Inflammatory macrophage treated with lipopolysaccharide for 4 hours (primary cell): ENCODE results near the gene LINS1.
A peak's percentile ranks its signal among the peaks of the same experiment; 100 is the strongest.

Experiments used
- DNase-seq: peaks from one replicate; pipeline ENCODE4 v3.0.0-alpha.2; 2020

LINS1 gene, protein sequence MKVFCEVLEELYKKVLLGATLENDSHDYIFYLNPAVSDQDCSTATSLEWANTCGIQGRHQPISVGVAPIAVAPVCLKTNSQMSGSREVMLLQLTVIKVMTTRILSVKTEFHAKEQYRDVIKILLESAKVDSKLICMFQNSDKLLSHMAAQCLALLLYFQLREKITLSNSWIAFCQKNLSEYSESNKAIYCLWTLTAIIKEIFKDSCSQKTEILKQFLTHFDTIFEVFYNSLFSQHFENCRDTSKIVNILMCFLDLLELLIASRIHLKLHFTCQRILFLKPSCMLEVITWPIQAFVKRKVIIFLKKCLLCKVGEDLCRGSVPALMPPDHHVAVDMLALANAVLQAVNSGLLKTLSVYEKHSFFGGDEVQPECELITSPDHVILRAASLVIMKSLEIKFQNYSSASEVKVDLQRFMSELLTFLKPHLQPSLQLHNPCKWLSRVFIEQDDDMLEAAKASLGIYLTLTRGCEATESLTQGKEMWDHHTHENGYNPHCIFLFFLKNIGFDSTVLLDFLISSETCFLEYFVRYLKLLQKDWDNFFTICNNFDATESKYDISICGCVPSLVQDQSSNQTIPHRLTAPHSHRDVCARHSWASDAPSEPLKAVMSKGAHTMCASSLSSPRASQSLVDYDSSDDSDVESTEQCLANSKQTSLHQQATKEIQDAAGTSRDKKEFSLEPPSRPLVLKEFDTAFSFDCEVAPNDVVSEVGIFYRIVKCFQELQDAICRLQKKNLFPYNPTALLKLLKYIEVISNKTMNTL

DNA sequence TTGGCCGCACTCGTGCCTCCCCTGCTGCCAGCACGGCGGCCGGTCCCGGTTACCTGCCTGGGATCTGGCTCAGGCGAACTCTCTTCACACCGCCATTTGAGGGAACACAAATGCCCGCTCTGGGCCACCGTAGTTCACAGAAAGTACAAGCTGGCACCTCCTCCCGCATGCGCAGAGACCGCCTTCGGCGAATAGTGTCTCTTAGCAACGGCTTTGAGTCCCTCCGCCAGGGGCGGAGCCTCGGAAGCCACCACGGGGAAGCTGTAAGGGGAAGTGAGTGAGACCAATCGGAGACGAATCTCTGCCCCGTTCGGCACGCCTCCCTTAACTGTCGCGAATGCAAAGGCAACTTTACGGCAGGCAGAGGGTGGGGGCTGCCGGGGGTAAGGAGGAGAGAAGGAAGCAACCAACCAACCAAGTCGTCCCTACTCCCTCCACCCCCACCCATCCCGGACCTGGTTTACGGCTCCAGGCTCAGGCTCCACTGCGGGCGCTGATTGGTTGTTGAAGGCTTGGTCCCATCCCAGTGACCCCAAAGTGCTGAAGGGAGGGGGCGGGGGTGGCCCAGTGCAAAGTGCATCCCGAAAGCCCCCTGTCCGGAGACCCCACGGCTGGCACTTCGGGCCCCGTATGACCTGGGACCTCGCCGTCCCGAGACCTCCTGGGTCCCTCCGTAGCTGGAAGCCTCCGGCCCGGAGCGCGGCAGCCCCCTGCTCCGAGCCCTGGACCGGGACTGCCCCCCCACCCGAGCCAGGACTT lies at the start of gene LINS1, which contains the start of gene ASB7:
LINS1 (minus strand) TSS at position 121 of the 759 bp plus-strand sequence. CDS start 21,342 bp downstream, outside the sequence.
ASB7 (plus strand) TSS at position 526 of the 759 bp plus-strand sequence. CDS start 9,628 bp downstream, outside the sequence.
- peak; percentile 100 for DNase-seq

DNA sequence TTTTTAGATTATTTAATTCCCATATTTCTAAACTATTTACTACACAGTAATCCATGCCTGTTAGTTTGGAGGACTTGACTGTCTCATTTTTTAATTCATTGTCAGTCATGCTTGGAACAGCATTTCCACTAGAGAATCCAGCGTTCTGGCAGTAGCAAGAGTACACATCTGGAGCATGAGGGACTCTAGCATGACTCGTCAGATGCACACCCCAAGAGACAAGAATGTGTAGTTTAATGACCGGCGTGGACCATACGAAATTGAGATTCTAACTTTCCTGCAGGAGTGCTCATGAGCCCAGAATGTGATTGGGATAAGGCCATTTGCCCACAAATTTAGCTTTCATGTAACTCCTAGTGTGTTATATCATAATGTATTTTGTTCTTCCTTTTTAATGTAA lies 49.3 kb upstream of the LINS1 start:
- DNase-seq = no peak

DNA sequence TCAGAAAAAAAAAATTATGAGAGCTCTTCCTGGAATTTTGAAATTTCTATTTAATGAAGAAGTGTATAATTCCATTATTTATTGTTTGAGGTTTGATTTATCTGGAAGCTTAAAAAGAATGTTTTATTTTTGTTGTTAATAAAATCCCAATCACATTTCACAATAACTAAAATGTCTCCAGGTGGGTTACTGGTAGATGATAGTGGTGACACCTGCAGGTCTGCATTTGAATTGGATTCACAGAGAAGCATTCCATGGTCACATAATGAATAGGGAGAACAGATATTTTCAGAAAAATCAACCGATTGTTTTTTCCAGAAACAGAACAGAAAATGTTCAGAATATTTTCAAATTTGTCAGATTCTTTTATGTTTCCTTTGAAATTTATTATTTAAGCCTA lies 48.7 kb upstream of the LINS1 start:
- no peak for DNase-seq

DNA sequence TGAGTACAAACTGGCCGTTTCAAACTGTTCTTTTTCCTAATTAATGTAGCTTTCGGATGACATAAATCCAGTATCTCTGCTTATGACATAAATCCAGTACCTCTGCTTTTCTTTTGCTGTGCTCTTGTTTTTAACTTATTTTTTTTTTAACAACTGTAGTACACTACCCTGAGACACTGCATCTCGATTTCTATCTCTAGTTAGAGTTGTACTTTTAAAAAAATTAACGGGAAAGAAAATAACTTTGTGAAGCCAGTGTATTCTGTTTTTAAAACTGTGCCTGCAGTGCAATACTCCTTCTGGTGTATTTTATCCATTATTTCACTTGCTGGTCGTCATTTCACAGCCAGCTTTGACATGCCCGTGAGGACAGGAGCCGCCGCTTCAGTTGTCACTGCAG lies 47.0 kb upstream of the LINS1 start:
- no peak for DNase-seq

DNA sequence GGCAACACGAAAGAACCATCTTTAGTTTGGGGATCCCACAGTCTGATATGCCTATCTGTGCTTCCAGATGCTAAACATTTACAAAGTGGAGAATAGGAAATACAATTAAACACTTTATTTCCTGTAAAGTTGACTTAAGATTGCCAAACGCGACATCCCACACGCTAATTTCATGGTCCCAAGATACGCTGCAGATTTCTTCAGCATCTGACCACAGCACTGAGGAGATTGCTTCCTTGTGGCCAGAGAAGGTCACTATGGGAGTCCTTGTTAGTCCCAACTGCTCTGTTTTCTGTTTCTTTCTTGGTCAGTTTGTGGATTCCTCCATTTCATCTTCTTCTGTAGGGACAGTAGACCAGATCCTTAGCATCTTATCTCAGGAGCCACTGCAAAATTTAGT lies 43.7 kb upstream of the LINS1 start:
- peak; percentile 81 for DNase-seq

DNA sequence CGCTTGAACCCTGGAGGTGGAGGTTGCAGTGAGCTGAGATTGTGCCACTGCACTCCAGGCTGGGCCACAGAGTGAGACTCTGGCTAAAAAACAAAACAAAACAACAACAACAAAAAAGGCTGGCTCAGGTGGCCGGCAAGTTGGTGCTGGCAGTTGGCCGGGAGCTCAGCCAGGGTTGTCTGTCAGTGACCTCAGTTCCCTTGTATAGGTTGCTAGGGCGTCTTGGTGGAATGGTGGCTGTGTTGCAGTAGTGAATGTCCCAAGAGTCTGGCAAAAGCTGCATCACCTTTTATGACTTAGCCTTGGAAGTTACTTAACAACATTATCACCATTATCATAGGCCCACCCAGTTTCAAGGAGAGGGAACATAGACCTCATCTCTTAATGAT lies 41.0 kb upstream of the LINS1 start:
- DNase-seq = peak; percentile 27

DNA sequence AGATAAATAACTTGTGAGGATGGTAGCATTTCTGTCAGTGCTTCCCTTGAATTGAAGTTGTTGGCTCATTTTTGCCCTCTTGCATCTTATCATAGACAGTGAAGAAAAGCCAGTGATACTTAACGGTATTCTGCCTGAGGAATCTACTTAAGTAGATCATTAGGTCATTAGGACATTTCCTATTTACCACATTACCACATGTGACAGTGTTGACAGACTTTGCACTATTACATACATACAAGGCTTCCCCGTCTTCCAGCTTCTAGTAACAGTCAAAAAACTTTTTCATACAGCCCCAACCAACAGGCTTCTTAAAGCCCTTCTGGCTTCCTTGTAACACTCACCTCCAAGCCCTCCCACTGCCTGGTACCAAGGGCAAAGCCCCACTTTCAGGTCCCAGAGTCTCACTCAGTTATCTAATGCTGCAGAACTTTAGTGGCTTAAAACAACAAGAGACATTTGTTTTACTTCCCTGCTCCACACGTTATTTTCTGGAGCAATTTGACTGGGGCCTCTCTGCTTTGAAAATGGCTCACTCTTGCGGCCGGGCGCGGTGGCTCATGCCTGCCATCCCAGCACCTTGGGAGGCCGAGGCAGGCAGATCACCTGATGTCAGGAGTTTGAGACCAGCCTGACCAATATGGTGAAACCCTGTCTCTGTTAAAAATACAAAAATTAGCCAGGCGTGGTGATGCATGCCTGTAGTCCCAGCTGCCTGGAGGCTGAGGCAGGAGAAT lies 40.4 kb upstream of the LINS1 start:
- DNase-seq = peak; percentile 86

DNA sequence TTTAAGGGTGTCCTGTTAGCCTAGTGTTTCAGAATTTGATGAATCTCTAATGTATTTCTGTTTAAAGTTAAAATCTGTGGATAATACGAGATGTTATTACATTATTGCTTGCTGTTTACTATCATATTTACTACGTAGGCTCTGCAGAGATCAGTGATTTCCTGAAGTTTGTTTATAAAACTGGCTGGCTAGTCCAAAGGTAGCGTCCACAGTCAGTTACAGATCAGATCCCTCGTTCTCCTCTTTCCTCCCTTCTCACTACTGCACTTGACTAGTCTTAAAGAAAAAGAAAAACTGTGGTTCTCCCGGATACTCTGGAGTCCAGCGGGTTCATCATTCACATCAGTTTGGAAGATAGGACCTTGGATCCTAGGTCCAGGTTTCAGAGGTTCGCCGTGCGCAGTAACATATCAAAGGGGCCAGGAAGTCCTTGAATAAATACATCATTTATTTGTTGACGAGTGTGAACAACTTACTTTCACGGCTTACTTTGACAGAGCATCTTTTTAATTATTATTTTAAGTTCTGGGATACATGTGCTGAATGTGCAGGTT lies 36.3 kb upstream of the LINS1 start:
- no peak for DNase-seq

DNA sequence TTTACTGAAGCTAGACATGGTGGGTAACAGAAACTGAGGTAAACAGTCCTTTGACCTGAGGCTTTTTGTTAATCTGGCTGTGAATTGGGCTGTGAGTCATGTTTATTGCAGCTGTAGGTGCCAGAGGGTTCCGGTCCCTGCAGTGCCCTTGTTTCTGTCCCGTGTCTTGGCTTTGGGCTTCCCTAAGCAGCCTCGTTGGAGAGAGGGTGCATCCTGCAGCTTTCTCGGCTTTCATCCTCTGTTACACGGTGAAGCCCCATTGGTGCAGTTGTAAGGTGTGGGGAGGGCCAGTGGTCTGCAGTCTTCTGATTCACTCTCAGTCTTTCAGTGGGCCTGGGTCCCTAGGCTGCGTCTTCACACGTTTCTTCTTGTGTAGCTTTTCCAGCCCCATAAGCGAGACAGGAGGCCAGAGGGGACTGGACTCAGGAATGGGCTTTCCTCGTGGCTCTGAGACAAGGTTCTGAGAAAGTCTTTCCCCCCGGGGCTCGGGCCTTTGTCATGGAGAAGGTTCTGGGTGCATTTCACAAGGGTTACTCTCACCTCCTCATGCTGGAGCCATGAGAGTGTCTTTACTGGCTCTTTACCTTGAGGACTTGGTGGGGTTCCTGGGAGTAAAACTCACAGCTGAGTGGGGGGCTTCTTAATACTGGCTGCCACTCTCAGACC lies 33.6 kb upstream of the LINS1 start:
- DNase-seq = no peak

DNA sequence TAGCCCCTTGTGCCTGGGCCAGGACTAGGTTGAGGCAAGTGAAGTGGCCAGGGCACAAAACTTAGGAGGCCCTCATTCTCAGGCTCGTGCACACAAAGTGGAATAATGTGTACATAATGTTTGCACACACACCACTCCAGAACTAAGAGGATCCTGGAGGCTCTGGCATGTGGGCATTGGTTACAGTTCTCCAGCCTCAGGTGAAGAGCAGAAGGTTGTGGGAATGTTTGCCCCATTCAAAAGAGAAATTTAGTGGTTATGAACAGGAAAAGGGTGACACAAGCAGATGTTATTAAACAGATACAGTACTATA lies 31.7 kb upstream of the LINS1 start:
- no peak for DNase-seq

DNA sequence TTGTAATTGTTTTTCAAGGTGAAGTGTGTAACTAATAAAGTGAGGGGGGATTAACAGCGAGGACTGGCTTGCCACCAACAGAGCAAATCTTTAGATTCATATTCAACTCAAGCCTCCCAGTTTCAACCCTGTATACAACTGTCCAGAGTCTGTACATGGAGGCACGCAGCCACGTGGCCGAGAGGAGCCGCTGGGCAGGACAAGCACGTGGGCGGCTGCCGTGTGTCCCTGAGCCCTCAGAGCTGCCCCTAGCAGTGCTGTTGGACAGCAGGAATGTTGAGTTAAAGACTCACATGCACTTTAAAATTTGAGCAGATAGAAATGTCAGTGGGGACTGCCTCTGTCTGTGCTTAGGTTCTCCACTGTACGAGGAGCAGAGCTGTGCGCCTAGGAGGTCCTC lies 29.8 kb upstream of the LINS1 start:
- no peak for DNase-seq

DNA sequence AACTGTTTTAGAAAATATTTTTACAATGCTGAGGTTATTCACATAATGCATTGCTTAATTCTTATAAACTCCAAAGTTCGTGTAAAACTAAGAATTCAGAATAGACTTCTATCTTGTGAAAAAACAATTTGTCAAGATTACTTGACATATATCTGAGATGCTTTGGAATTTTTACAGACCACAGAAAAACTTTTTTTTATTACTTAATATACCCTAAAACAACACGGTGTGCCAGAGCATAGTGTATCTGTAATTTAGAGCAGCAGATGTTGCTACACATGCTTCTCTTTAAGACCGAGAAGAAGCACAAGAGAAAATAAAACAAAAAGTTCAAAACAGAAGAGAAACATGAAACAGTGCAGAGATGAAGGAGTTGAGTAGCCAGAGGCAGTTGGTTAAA lies 26.8 kb upstream of the LINS1 start:
- no peak for DNase-seq

DNA sequence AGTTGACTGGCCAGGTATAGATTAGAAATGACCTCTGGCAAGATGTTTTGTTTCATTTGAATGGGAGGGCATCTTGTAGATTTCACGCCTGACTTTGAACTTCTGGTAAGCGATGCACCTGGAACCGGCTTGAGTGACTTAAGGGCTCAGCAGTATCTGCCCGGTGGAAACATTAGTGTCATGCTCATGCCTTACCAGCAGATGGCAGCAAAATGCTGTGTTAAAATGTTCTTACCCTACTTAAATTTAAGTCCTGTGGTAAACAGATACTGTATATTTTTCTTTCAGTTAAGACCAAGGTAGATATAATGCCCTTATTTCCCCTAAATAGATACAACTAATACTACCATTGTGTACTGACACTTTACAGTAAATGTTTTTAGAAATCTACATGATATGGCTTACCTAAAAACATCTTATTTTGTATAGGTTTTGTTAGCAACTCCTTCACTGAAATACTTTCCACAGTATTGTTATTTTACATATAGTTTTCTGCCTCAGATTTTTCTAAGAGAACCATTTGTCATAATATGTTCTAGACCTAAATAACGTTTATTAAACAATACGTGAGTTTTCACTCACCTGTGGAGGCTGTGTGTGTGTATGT lies 25.9 kb upstream of the LINS1 start:
- DNase-seq = peak; percentile 68

DNA sequence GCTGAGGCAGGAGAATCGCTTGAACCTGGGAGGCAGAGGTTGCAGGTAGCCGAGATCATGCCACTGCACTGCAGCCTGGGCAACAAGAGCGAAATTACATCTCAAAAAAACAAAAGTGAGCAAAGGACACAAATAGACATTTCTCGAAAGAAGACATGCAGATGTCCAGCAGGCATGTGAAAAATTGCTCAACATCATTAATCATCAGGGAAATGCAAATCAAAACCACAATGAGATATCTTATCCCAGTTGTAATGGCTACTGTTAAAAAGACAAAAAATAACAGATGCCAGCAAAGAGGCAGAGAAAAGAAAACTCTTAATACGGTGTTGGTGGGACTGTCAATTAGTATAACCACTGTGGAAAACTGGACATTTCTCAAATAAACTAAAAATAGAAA lies 21.3 kb upstream of the LINS1 start:
- peak; percentile 70 for DNase-seq

DNA sequence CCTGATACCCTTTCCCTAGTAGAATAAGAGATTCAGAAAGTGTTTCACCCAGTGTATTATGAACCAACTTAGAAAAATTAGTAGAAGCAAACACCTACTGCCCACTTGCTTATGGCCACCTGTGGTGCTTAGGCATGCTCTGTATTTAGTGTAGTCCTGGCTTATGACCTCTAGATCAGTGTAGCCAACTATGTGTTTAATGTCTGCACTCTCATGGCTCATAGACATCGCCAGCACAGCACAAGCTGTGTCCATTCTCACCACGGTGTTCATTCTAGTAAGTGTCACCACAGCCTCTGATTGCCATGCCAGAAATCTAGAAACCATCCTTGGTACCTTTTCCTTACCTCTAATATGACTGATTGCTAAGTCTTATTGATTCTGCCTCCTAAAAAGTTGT lies 14.7 kb upstream of the LINS1 start:
- DNase-seq = no peak

DNA sequence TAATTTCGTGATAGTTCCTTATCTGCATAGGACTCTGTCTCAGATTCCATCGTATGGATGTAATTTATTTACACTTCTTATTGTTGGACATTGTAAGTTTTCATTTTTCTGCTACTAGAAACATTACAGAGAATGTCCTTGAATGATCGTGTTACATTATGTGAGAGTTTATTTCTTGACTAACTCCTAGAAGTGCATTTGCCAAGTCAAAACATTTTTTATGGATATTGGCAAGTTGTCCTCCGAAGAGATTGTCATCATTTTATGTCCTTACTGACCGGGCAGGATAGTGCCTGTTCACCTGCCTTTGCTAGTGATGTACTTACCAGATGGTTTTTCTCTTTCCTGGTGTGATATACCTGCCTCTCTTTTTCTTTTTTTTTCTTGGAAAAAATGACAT lies 13.8 kb upstream of the LINS1 start:
- DNase-seq = no peak

DNA sequence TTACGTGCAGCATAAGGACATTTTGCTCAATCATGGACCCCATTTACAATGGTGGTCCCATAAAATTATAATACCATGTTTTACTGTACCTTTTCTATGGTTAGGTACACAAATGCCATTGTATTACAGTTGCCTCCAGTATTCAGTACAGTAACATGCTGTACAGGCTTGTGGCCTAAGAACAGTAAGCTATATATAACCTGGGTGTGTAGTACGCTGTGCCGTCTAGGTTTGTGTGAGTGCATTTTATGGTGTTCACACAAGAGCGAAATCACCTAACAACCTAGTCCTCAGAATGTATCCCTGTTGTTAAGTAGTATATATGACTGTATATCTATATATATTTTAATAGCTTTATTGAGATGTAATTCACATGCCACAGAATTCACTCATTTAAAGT lies 12.9 kb upstream of the LINS1 start:
- DNase-seq = no peak

DNA sequence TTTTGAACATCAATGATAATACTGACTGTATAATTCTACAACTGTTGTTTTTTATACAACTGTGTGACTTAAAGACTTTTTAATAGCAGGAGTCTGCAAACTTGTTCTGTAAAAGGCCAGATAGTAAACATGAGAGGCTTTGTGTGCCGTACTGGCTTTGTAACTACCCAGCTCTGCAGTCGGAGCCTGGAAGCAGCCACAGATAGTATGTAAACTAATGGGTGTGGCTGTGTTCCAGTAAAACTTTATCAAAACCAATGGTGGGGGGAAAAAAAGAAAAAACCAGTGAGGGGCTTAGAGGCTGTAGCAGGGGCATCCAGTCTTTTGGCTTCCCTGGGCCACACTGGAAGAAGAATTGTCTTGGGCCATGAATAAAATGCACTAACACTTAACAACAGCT lies 12.4 kb upstream of the LINS1 start:
- no peak for DNase-seq

DNA sequence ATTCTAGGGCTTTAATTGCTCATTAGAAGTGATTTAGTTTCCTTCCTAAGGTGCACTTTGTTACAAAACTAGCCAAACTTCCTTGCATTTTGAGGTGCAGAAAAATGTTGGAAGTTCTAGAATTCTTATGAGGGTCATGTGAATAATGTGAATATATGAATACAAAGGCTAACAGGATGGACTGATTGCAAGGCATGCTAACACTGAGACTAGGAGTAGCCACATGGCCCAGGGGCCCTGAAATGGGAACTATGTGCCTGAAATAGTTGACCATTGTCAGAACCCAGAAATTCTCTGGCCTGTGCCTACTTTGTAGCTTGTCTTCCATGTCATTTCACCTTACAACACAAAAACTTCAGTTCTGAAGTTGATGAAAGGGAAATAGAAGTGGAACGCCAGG lies 11.2 kb upstream of the LINS1 start:
- DNase-seq = no peak

DNA sequence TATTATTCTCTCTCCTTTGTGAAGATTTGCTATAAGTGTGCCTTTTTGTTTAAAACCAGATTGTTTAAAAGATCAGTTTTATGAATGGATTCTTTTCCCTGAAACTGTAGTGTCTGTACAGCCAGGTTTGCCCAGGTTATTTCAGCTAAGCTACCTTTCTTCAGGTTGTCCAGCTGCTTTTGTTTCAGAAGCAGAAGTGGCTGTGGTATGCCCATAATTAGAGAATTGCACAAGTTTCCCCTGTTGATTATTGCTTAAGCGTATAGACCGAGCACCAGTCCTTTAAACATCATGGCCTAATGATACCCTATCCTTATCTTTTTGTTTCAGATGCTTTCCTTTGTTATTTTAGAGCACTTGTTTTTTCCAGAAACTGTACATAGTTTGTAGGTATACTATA lies 10.6 kb upstream of the LINS1 start:
- peak; percentile 38 for DNase-seq

DNA sequence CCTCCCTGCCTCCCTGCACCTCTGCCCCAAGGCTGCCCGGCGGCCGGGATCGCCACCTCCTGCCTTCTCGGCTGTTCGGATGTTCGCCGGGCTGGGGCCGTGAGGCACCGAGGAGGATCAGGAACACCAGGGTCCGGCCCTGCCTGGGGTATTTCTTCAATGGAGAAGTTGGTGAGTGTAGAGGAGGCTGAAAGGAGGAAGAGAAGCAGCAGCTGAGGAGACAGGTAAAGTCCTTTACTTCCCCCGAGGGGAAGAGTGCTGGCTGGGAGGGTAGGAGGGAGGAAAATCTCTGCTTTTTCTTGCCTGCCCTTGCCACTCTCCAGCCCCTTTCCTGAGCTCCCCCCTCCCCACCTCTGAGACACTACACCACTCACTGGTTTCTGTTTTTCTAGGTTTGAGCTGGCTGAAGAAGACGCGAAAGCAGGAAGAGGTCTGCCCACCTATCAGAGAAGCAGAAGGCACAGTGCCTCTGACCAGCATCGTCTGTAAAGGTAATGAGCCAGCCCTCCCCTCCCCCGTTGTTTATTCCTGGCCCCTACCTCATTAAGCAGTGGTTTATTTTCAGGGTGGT lies 924 bp upstream of the LINS1 start:
- DNase-seq = peak; percentile 43
